GM18508 (cell line): ENCODE data around the gene EIF5B.

Source experiments
- ATAC-seq: cut with Tn5 transposase; IDR thresholded peaks from one replicate; pipeline ENCODE4 v1.9.1; 2021; ENCODE audit warnings: moderate number of reproducible peaks; ENCODE audit not compliant: insufficient read depth, unreplicated experiment

Gene EIF5B

GRCh38 chr2:99404039-99404796 lies 67.0 kb downstream of the EIF5B start:
- ATAC-seq, result no peak

- no peak for ATAC-seq
These were observed 67.8 kb downstream of the EIF5B start for GRCh38 chr2:99404797-99405669.

GRCh38 chr2:99406137-99406536 lies 68.9 kb downstream of the EIF5B start:
- no peak for ATAC-seq

DNA sequence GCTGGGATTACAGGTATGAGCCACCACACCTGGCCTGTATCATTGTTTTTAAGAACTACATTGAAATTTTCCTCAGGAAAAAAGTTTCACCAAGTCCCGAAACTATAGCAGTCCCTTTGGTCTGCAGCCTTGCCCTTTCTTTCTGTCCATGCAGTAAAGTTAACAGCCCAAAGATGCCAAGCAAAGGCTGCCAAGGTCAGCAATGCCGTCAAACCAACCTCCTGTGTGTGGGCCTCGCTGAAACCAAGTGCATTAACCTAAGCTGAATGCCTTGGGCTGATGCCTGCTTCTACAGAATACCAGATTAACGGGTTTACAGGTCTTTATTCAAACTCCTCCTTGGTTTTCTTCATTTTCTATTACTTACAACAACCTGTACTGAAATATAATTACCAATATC lies 73.1 kb downstream of the EIF5B start:
- ATAC-seq, result no peak

DNA sequence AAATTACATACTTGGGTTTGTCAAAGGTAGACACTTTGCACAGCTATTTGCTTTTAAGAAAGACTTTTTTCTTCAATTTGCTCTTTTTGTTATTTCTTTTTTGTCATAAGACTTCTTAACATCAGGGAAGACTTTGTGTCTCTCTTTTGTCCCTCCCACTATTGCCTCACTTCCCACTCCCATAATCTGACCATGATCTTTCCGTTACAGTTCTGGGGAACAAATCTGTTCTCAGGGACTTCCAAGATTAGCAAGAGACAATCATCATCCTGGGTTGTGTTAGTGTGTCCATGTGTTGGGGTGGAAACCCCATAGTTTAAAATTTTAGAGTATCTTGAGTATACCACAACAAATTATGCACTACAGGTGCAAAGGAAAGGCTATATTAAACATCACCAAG lies 77.4 kb downstream of the EIF5B start:
- ATAC-seq, result no peak

GRCh38 chr2:99417396-99417795 lies 80.2 kb downstream of the EIF5B start:
- no peak for ATAC-seq

DNA sequence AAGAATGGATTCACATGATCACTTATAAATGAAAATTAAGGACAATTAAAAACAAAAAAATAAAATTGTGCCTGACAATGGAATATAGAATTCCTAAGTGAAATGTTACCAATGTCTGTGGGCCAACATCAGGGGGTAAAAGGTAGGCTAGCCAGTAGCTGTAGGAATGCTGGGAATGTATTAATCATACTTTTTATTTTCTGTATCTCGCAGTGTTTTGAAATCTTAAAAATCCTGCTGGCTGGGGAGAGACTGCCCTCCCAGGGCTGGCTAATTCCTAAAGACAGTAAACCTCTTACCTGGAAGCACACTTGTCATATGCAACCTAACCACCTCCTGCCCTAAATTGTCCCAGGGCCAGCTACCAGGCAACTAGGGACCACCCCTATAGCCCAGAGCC lies 82.8 kb downstream of the EIF5B start:
- no peak for ATAC-seq

GRCh38 chr2:99420751-99421299 lies 83.6 kb downstream of the EIF5B start:
- no peak for ATAC-seq

DNA sequence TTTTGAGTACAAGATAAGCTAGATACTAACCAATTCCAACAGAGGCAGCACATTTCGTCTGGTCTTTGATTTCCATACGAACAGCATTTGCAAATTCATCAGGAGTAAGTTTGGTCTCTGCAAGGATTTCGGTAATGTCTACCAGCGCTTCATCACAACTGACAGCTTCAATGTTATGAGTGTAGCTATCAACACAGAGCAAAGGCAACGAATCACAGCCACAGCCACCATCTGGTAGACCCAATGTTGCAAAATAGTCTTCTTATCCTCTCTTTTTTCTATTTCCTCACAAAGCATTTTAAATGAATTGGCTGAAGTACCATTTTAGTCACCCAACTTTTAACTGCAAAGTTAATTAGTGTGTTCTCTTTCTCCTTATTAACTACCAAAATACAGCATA lies 84.3 kb downstream of the EIF5B start:
- no peak for ATAC-seq

GRCh38 chr2:99422599-99422998 lies 85.4 kb downstream of the EIF5B start:
- no peak for ATAC-seq

DNA sequence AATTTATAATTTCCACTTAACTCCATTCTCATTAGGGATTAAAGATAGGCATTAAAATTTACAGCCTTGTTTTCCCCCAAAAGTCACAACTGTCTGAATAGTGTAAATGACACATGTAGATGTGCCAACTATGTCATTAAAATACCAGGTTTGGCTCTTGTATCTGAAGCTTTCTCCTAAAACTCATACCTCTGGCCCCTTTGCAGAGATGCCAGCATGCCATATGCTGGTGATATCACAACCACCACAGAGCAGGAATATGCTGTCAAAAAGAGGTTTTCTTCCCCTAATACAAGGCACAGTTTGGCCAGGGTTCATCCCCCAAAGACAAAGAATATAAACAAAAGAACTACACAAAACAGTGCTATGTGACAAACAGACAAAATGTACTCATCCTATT lies 87.2 kb downstream of the EIF5B start:
- no peak for ATAC-seq

GRCh38 chr2:99425022-99425421 lies 87.8 kb downstream of the EIF5B start:
- no peak for ATAC-seq

GRCh38 chr2:99430614-99431291 lies 93.6 kb downstream of the EIF5B start:
- no peak for ATAC-seq

GRCh38 chr2:99431587-99432275 lies 94.5 kb downstream of the EIF5B start:
- no peak for ATAC-seq

DNA sequence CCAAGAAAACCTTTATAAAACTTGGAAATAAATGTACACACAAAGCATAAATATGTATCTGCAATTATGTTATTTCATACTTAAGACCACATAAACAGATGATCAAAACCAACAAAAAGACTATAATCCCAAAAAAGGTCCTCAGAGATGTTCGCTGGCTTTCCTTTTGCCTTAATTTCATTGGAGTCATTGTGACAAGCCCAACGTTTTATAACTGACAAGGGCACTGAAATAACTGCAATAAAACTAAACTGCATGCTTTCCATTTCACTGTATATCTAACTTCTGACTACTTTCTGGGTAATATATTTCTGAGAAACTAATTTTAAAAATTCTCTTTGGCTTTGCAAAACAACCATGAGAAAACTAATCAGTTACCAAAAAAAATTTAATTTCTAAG lies 96.2 kb downstream of the EIF5B start:
- no peak for ATAC-seq

GRCh38 chr2:99436874-99437273 lies 99.7 kb downstream of the EIF5B start:
- no peak for ATAC-seq

GRCh38 chr2:99439971-99440505 lies 102.8 kb downstream of the EIF5B start:
- no peak for ATAC-seq

GRCh38 chr2:99442837-99443236 lies 105.6 kb downstream of the EIF5B start:
- ATAC-seq, result no peak

DNA sequence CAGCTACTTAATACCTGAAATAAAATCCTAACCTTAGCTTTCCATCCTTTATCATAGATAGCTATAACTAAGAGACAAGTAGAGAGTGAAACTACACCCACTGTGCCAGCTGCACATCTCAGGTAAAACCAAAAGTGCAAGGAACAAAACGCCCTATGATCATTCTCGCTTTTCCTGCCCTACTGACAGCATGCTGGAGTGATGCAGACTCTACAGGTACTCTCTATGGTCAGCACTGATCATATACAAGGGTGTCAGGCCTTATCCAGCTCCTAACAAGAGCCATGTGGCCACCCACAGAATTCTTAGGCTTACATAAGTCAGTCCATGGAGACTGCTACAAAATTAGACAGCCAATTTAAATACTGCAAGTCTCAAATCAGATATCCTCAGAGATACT lies 107.0 kb downstream of the EIF5B start:
- no peak for ATAC-seq

GRCh38 chr2:99445065-99445464 lies 107.9 kb downstream of the EIF5B start:
- no peak for ATAC-seq
